Chondrocyte (in vitro differentiated cells): ENCODE measurements around the gene TNFAIP3. TPM values are rescaled to one million over a fixed set of nuclear protein-coding genes. Genes with fewer than 3 reads are reported as not detected.

ENCODE experiments used
- DNase-seq: peaks from one replicate; pipeline ENCODE4 v3.0.0; 2021; ENCODE audit warnings: mixed read lengths, low spot score
- H3K27ac Mint-ChIP-seq: one replicate; pipeline ENCODE4 v1.8.0; 2021; ENCODE audit warnings: mild to moderate bottlenecking, moderate library complexity, mixed read lengths; ENCODE audit not compliant: unreplicated experiment
- H3K27me3 Mint-ChIP-seq: 2 replicates; pipeline ENCODE4 v1.8.0; 2021; ENCODE audit warnings: low read depth, mixed read lengths
- H3K36me3 Mint-ChIP-seq: 2 replicates; pipeline ENCODE4 v1.8.0; 2021; ENCODE audit warnings: low read depth, mixed read lengths
- H3K4me1 Mint-ChIP-seq: 2 replicates; pipeline ENCODE4 v1.8.0; 2021; ENCODE audit warnings: low read depth, mild to moderate bottlenecking, mixed read lengths
- H3K4me3 Mint-ChIP-seq: one replicate; pipeline ENCODE4 v1.8.0; 2021; ENCODE audit warnings: mild to moderate bottlenecking, moderate library complexity, mixed read lengths; ENCODE audit not compliant: unreplicated experiment
- H3K9me3 Mint-ChIP-seq: 2 replicates; pipeline ENCODE4 v1.8.0; 2021; ENCODE audit warnings: low read depth, mixed read lengths
- total RNA-seq: library from RNA; stranded (reverse); gene quantifications from 3 replicates; pipeline ENCODE4 v1.2.1, GENCODE V29; 2021
- TF ChIP-seq, protein P1 (sequence below): fragments of 200-600 bp; sonication (generic); IDR thresholded peaks from 2 replicates; pipeline ENCODE4 v1.5.0; 2021; ENCODE audit warnings: antibody characterized with exemption, mild to moderate bottlenecking, moderate library complexity

TNFAIP3 gene
- total RNA-seq, 1 donor from 2014 or later: 7.2 TPM

DNA sequence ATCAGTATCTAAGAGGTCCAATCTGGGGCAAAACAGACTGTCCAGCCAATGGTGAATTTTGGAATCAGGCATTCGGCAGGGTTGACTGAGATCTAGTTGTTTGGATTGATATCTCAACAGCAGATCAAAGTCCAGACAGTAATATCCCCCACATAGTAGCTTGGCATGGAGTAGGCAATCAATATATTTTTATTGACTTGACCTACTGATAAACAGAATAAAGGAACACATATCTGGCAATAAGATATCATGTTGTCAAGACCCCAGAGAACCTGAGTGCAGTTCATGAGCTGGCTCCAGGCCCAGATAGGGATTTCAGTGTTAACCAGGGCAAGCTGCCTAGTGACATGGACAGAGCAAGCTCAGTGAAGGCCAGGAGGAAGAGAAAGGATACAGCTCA lies 34.4 kb downstream of the TNFAIP3 start:
- H3K9me3 Mint-ChIP-seq: no peaks in the 10 kb centered on the region
- no peaks in the 10 kb centered on the region for H3K27me3 Mint-ChIP-seq
- H3K36me3 Mint-ChIP-seq: no peaks in the 10 kb centered on the region
- TF ChIP-seq, protein P1, sequence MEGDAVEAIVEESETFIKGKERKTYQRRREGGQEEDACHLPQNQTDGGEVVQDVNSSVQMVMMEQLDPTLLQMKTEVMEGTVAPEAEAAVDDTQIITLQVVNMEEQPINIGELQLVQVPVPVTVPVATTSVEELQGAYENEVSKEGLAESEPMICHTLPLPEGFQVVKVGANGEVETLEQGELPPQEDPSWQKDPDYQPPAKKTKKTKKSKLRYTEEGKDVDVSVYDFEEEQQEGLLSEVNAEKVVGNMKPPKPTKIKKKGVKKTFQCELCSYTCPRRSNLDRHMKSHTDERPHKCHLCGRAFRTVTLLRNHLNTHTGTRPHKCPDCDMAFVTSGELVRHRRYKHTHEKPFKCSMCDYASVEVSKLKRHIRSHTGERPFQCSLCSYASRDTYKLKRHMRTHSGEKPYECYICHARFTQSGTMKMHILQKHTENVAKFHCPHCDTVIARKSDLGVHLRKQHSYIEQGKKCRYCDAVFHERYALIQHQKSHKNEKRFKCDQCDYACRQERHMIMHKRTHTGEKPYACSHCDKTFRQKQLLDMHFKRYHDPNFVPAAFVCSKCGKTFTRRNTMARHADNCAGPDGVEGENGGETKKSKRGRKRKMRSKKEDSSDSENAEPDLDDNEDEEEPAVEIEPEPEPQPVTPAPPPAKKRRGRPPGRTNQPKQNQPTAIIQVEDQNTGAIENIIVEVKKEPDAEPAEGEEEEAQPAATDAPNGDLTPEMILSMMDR: no peak
- H3K4me3 Mint-ChIP-seq: no peak overlapping the region
- no peak for DNase-seq
- H3K27ac Mint-ChIP-seq: no peak overlapping the region
- peaks cover 3% of the 10 kb centered on the region for H3K4me1 Mint-ChIP-seq

DNA sequence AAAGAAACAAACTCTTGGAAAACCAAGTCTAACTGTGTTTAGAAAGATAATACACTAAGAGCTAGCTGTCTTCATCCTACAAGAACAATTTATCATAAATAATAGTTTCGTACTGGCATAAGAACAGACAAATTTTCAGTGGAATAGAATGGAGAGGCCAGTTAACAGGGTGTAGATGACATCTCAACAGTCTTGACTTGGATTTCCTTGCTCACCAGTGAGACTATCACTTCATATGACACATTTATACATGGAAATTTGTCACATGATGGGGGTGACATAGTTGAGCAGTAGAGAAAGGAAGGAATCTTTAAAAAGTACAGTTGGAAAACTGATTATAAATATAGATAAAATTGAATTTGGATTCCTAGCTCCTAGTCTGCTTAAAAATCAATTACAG lies 35.6 kb downstream of the TNFAIP3 start:
- Mint-ChIP-seq H3K4me3 (no peak overlapping the region), H3K4me1 (peaks cover 3% of the 10 kb centered on the region), H3K27ac (no peak overlapping the region), H3K9me3 (no peaks in the 10 kb centered on the region), H3K36me3 (no peaks in the 10 kb centered on the region), H3K27me3 (no peaks in the 10 kb centered on the region)
- TF ChIP-seq, protein P1: no peak
- no peak for DNase-seq

DNA sequence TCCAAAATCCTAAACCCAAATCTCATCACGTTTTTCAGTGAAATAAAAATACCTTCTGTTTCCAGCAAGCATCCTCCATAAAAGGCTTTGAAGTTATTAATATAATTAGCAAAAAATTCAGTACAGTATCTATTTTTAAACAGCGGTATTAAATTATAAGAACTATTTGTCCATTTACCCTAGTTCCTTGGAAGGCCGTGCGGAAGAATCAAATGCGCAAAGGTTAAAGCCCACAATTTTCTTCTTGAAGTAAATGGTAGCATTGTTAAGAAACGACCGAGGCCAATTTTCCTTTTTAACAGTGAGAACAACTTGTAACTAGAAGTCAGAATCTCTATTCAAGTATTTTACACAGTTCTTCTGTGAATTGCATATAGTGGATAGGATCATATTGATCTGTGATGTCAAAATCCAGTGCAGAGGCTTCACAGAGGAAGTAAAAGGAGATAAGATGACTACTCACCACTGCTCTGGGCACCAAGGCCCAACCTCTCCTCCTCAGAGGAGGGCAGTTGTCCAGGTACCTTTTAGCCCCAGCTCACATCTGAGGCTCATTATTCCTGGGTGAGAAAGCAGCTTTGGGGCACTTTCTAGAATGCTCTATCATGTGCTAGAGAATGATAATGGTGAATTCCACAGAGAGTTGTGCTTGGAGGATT lies 36.3 kb downstream of the TNFAIP3 start:
- no peaks in the 10 kb centered on the region for H3K27me3 Mint-ChIP-seq
- H3K9me3 Mint-ChIP-seq: no peaks in the 10 kb centered on the region
- DNase-seq: no peak
- H3K4me1 Mint-ChIP-seq: peaks cover 3% of the 10 kb centered on the region
- H3K27ac Mint-ChIP-seq: no peak overlapping the region
- TF ChIP-seq, protein P1: no peak
- H3K4me3 Mint-ChIP-seq: no peak overlapping the region
- H3K36me3 Mint-ChIP-seq: no peaks in the 10 kb centered on the region

DNA sequence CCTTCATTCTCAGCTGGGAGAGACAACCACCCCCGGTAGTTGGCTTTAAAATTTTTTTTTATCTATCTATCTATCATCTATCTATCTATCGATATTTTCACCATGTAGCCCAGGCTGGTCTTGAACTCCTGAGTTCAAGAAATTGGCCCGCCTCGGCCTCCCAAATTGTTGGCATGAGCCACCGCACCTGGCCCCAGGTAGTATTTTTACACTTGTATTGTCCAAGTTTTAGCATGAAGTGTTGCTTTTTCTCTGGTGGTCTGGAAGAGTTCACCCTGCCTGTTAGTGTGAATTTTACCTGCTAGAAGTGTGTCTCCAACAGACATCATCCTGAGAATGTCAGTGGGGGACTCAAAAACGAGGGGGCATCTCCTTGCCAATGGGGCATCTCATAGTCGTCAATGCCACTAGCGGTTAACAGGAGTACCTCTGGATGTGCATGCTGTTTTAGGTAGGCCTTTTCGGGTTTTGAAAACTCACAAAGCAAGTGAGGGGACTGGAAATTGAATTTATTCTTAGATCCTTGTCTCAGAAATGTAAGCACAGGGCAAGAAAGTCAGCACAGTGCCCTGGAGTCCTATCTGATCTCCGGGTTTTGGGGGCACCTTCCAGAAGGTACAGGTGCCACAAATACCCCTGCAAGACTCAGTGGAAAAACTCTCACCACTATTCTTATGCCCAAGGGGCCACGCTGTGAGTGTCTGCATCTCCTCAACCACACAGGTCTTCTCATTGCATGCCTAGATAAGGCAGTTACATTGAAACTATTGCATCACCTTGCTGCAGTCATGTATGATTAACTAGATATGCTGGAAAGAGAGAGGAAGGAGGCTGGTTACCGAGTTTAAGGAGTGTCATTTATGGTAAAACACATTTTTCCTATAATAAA lies 37.1 kb downstream of the TNFAIP3 start:
- peaks cover 3% of the 10 kb centered on the region for H3K4me1 Mint-ChIP-seq
- TF ChIP-seq, protein P1: no peak
- no peaks in the 10 kb centered on the region for H3K36me3 Mint-ChIP-seq
- H3K9me3 Mint-ChIP-seq: no peaks in the 10 kb centered on the region
- no peak overlapping the region for H3K27ac Mint-ChIP-seq
- no peak for DNase-seq
- no peak overlapping the region for H3K4me3 Mint-ChIP-seq
- H3K27me3 Mint-ChIP-seq: no peaks in the 10 kb centered on the region

DNA sequence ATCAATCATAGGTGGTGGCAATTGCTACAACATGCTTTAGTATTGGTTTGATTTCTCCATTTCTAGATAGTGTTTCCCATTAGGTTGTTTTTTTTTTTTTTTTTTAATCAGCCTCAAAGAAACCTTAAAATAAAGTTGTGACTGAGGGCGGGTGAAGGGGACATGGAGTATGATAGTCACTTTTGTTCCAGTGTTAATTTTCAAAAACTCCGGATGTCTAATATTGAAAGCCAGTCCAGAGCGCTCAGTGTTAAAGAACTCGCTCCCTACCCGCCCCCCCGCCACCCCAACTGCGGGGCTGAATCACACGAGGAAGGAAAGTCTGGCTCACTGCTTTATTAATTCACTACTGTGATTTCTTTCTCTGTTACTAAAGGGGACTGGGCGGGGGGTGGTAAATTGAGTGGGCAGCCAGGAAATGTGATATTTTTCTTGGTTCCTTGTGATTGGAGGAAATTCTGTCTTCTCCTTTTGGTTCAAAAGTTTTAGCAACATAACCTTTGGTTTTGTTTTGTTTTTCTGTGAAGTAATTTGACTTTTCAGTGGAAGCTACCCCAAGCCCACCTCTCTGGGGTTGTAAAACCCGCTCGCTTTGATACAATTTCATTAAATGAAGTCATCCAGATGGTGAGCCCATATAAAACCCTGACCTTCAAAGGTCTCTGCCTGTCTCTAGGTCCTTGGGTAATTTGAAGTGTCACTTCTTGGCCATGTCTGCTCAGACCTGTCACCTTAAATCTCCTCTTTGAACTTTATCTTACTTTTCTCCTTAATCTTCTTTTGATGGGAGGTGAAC lies 38.0 kb downstream of the TNFAIP3 start:
- Mint-ChIP-seq H3K27me3 (no peaks in the 10 kb centered on the region), H3K4me1 (peaks cover 7% of the 10 kb centered on the region), H3K27ac (no peak overlapping the region), H3K4me3 (no peak overlapping the region), H3K36me3 (no peaks in the 10 kb centered on the region), H3K9me3 (no peaks in the 10 kb centered on the region)
- TF ChIP-seq, protein P1: no peak
- no peak for DNase-seq
